GM23338 (cell line): Measurements from ENCODE around the gene RORC. TPM values are rescaled to one million over a fixed set of nuclear protein-coding genes. Genes with fewer than 3 reads are reported as not detected.

ENCODE experiments used
- ATAC-seq: fragments of 200-7000 bp; cut with Tn5 transposase; 3 replicates; pipeline ENCODE4 v1.9.1; 2020
- DNase-seq: peaks from one replicate; pipeline ENCODE4 v3.0.0-alpha.2; 2015; ENCODE audit warnings: low spot score
- H2AFZ ChIP-seq: fragments of 200-600 bp; sonication (generic); 2 replicates; pipeline ENCODE4 v1.8.0; 2016; ENCODE audit warnings: antibody characterized with exemption, mild to moderate bottlenecking, moderate library complexity
- H3F3A ChIP-seq: fragments of 200-600 bp; sonication (generic); replicated peaks from 2 replicates; pipeline ENCODE4 v1.8.0; 2017; ENCODE audit warnings: antibody characterized with exemption, mixed run types, low read depth
- H3K27ac ChIP-seq: fragments of 200-600 bp; sonication (generic); 2 replicates; pipeline ENCODE4 v1.6.1; 2016; ENCODE audit warnings: low read depth
- H3K27me3 ChIP-seq: fragments of 200-600 bp; sonication (generic); 2 replicates; pipeline ENCODE4 v1.8.0; 2016; ENCODE audit warnings: mild to moderate bottlenecking, mixed run types, moderate library complexity; ENCODE audit not compliant: insufficient read depth
- H3K36me3 ChIP-seq: fragments of 200-600 bp; sonication (generic); 2 replicates; pipeline ENCODE4 v1.8.0; 2016; ENCODE audit warnings: mild to moderate bottlenecking; ENCODE audit not compliant: insufficient read depth
- H3K4me1 ChIP-seq: fragments of 200-600 bp; sonication (generic); 2 replicates; pipeline ENCODE4 v1.8.0; 2016; ENCODE audit warnings: mild to moderate bottlenecking, moderate library complexity; ENCODE audit not compliant: insufficient read depth
- H3K4me2 ChIP-seq: fragments of 200-600 bp; sonication (generic); 2 replicates; pipeline ENCODE4 v1.7.1; 2017; ENCODE audit warnings: mixed run types
- H3K4me3 ChIP-seq: fragments of 200-600 bp; sonication (generic); 2 replicates; pipeline ENCODE4 v1.6.1; 2016; ENCODE audit warnings: mixed run types
- H3K79me2 ChIP-seq: fragments of 200-600 bp; sonication (generic); replicated peaks from 2 replicates; pipeline ENCODE4 v1.8.0; 2017; ENCODE audit warnings: mild to moderate bottlenecking; ENCODE audit not compliant: insufficient read depth
- H3K9me2 ChIP-seq: fragments of 200-600 bp; sonication (generic); 2 replicates; pipeline ENCODE4 v1.8.0; 2017; ENCODE audit not compliant: insufficient read depth
- H4K20me1 ChIP-seq: fragments of 200-600 bp; sonication (generic); replicated peaks from 2 replicates; pipeline ENCODE4 v1.8.0; 2017; ENCODE audit warnings: mild to moderate bottlenecking; ENCODE audit not compliant: insufficient read depth
- H3K27ac Mint-ChIP-seq: 2 replicates; pipeline ENCODE4 v1.8.0; 2020; ENCODE audit warnings: inconsistent platforms, mild to moderate bottlenecking, moderate library complexity, mixed read lengths
- H3K27me3 Mint-ChIP-seq: 3 replicates; pipeline ENCODE4 v1.8.0; 2022; ENCODE audit warnings: low read depth, mild to moderate bottlenecking, moderate library complexity, mixed read lengths, inconsistent platforms; ENCODE audit not compliant: insufficient read depth, poor library complexity
- H3K36me3 Mint-ChIP-seq: 3 replicates; pipeline ENCODE4 v1.8.0; 2021; ENCODE audit warnings: low read depth, mild to moderate bottlenecking, inconsistent platforms, moderate library complexity, mixed read lengths
- H3K4me1 Mint-ChIP-seq: 3 replicates; pipeline ENCODE4 v1.8.0; 2020; ENCODE audit warnings: mild to moderate bottlenecking, inconsistent platforms, mixed read lengths
- H3K4me3 Mint-ChIP-seq: 3 replicates; pipeline ENCODE4 v1.8.0; 2021; ENCODE audit warnings: moderate library complexity, mild to moderate bottlenecking, inconsistent platforms, mixed read lengths
- H3K9me3 Mint-ChIP-seq: 3 replicates; pipeline ENCODE4 v1.8.0; 2020; ENCODE audit warnings: moderate library complexity, mild to moderate bottlenecking, inconsistent platforms, mixed read lengths
- ETS1 ChIP-seq: IDR thresholded peaks from 2 replicates; pipeline ENCODE4 v1.6.1; 2016; ENCODE audit warnings: antibody characterized with exemption
- EZH2phosphoT487 ChIP-seq: fragments of 200-600 bp; sonication (generic); IDR thresholded peaks from one replicate; pipeline ENCODE4 v1.8.1; 2018; ENCODE audit warnings: antibody characterized with exemption; ENCODE audit not compliant: unreplicated experiment
- JUNB ChIP-seq: IDR thresholded peaks from one replicate; pipeline ENCODE4 v1.6.1; 2016; ENCODE audit warnings: antibody characterized with exemption; ENCODE audit not compliant: unreplicated experiment
- POLR2AphosphoS5 ChIP-seq: IDR thresholded peaks from 2 replicates; pipeline ENCODE4 v1.6.1; 2016; ENCODE audit warnings: antibody characterized with exemption, low read depth
- REST ChIP-seq: IDR thresholded peaks from one replicate; pipeline ENCODE4 v1.6.1; 2018; ENCODE audit warnings: antibody characterized with exemption; ENCODE audit not compliant: unreplicated experiment
- STAT1 ChIP-seq: IDR thresholded peaks from one replicate; pipeline ENCODE4 v1.6.1; 2016; ENCODE audit warnings: antibody characterized with exemption; ENCODE audit not compliant: unreplicated experiment
- ZNF114 ChIP-seq: fragments of 250-450 bp; sonication (Bioruptor Pico); IDR thresholded peaks from 2 replicates; pipeline ENCODE4 v1.5.0; 2020; ENCODE audit warnings: mild to moderate bottlenecking, moderate library complexity
- ZNF462 ChIP-seq: fragments of 250-450 bp; sonication (Bioruptor Pico); IDR thresholded peaks from 2 replicates; pipeline ENCODE4 v1.5.0; 2020; ENCODE audit warnings: mild to moderate bottlenecking, moderate library complexity
- polyA plus RNA-seq: library from polyadenylated mRNA; unstranded; fragments of >200 nt; fragmentation: Nextera tagmentation; extraction: Ambion mirVana; gene quantifications from 2 replicates; pipeline ENCODE4 v1.2.1, GENCODE V29; 2016
- total RNA-seq: library from RNA; depleted of rRNA; stranded (reverse); fragments of >200 nt; shearing (Covaris generic); gene quantifications from 2 replicates; pipeline ENCODE4 v1.2.3, GENCODE V29; 2014

Gene RORC
- total and polyA plus RNA-seq, 2 experiments from 2014 or later, result 0.29 to 0.97 TPM

GRCh38 chr1:151849126-151849525, 17.5 kb upstream of the RORC start:
- Histone ChIP-seq H3K4me2 (no peak overlapping the region), H3K27me3 (no peaks in the 10 kb centered on the region), H3F3A (no peaks in the 10 kb centered on the region), H3K4me3 (no peak overlapping the region), H2AFZ (no peak overlapping the region), H3K36me3 (no peaks in the 10 kb centered on the region), H3K9me2 (no peaks in the 10 kb centered on the region), H3K27ac (no peak overlapping the region), H4K20me1 (no peaks in the 10 kb centered on the region), H3K79me2 (no peaks in the 10 kb centered on the region), H3K4me1 (0 out of 2 replicates have a peak, but pooled peaks cover 4% of the 10 kb centered on the region)
- peaks cover 14% of the 10 kb centered on the region for H3K4me1 Mint-ChIP-seq
- H3K4me3 Mint-ChIP-seq, result no peak overlapping the region
- no peak for DNase-seq
- H3K9me3 Mint-ChIP-seq, result no peaks in the 10 kb centered on the region
- peaks cover 12% of the 10 kb centered on the region for H3K27me3 Mint-ChIP-seq
- no peaks in the 10 kb centered on the region; the same call in 2 of the 3 replicates for H3K36me3 Mint-ChIP-seq
- no peak for TF ChIP-seq POLR2AphosphoS5
- TF ChIP-seq ZNF114 (CRISPR knock-in tag), result no peak
- TF ChIP-seq STAT1, result no peak
- no peak for TF ChIP-seq JUNB
- no peak for ATAC-seq
- no peak overlapping the region for H3K27ac Mint-ChIP-seq

- no peak for ATAC-seq
- no peaks in the 10 kb centered on the region for H3K27me3 ChIP-seq
- no peak for TF ChIP-seq POLR2AphosphoS5
- TF ChIP-seq ZNF462 (CRISPR knock-in tag), result no peak
- TF ChIP-seq REST, result no peak
- TF ChIP-seq STAT1, result no peak
- no peak for TF ChIP-seq EZH2phosphoT487
- no peak for TF ChIP-seq ETS1
Observed at GRCh38 chr1:151847867-151848596, 16.4 kb upstream of the RORC start.

More at GRCh38 chr1:151847867-151848596, 16.4 kb upstream of the RORC start:
- H3F3A ChIP-seq, result no peaks in the 10 kb centered on the region
- Mint-ChIP-seq H3K27ac (no peak overlapping the region), H3K4me1 (peaks cover 14% of the 10 kb centered on the region), H3K9me3 (no peaks in the 10 kb centered on the region), H3K4me3 (no peak overlapping the region), H3K36me3 (no peaks in the 10 kb centered on the region; the same call in 2 of the 3 replicates), H3K27me3 (peaks cover 10% of the 10 kb centered on the region)
- H3K9me2 ChIP-seq, result no peaks in the 10 kb centered on the region
- no peaks in the 10 kb centered on the region for H3K36me3 ChIP-seq
- H4K20me1 ChIP-seq, result no peaks in the 10 kb centered on the region
- H3K4me1 ChIP-seq, result 0 out of 2 replicates have a peak, but pooled peaks cover 4% of the 10 kb centered on the region
- no peak for DNase-seq
- H3K79me2 ChIP-seq, result no peaks in the 10 kb centered on the region
- H2AFZ ChIP-seq, result no peak overlapping the region
- no peak overlapping the region for H3K4me3 ChIP-seq
- H3K27ac ChIP-seq, result no peak overlapping the region
- H3K4me2 ChIP-seq, result no peak overlapping the region
